ENCODE measurements around the gene PDZD7.

The PDZD7 gene

DNA sequence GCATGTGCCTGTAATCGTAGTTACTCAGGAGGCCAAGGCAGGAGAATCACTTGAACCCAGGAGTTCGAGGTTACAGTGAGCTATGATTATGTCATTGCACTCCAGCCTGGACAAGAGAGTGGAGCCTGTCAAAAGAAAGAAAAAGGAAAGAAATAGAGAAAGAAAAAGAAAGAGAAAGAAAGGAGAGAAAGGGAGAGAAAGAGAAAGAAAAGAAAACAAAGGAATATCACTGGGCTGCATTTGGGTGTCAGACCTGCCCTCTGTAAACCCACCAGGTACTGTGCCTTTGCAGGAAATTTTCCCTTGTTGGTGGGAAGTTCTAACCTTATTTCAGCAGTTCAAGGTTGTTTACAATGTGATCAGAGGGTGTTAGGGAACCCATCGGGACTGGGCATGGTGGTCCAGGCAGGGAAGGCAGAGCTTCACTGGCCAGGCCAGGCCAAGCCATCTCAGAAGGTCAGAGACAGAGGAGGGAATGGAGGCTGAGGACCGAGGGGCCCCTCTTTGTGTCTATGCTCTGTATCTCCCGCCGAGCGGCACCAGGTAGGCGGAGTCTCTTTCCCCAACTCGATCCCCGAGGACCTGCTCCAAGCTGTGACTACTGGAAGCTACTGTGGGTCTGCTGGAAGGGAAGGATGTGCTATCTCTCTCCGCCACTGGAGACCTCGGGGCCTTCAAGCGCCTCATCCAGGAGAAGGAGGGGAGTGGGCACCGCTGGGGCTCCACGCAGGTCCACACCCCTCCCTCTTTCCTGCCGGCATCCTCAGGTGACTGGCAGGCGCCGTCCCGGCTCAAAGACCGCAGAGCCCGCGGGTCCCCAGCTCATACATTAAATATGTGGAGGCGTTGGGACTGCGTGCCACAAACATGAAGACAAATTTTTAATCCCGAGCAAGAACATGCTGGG, 15.7 kb upstream of the PDZD7 start:
- no peak overlapping the region for H3K9ac ChIP-seq (ENCODE audit: low read depth, low read length)
- peaks cover 14% of the 10 kb centered on the region for H3K4me1 ChIP-seq (ENCODE audit: control insufficient read depth, insufficient read depth, low read length)
- no peaks in the 10 kb centered on the region for H3K36me3 ChIP-seq (ENCODE audit: control insufficient read depth, insufficient read depth, low read length)
- no peaks in the 10 kb centered on the region for H3K9me3 ChIP-seq (ENCODE audit: control insufficient read depth, insufficient read depth, low read length)
- H3K4me3 ChIP-seq (ENCODE audit: low read depth, low read length), result peak overlapping the region; percentile 48
- peaks cover 83% of the 10 kb centered on the region for H3K27me3 ChIP-seq (ENCODE audit: control insufficient read depth, insufficient read depth, low read length)

GRCh38 chr10:101044117-101044516, 13.2 kb upstream of the PDZD7 start:
- Histone ChIP-seq H3K4me3 (ENCODE audit: low read depth, low read length) (no peak overlapping the region), H3K36me3 (ENCODE audit: control insufficient read depth, insufficient read depth, low read length) (no peaks in the 10 kb centered on the region), H3K27me3 (ENCODE audit: control insufficient read depth, insufficient read depth, low read length) (peaks cover 69% of the 10 kb centered on the region), H3K9ac (ENCODE audit: low read depth, low read length) (no peak overlapping the region), H3K9me3 (ENCODE audit: control insufficient read depth, insufficient read depth, low read length) (no peaks in the 10 kb centered on the region), H3K4me1 (ENCODE audit: control insufficient read depth, insufficient read depth, low read length) (peaks cover 9% of the 10 kb centered on the region)

DNA sequence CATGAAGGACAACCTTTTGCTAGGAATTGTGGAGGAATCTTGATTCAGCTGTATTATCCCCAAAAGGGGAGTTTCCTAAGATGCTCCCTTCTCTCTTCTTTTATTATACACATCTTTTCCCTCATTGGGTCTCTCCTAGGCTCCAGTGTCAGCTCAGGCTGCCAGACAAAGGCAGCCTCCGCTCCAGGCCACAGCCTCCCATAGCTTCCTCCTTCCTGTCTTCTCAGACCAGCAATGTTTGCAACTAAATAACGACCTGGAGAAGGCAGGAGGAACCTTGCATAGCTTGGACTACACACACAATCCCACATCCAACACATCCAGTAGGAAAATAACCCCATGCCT, 12.4 kb upstream of the PDZD7 start:
- H3K9me3 ChIP-seq (ENCODE audit: control insufficient read depth, insufficient read depth, low read length), result no peaks in the 10 kb centered on the region
- no peak overlapping the region for H3K9ac ChIP-seq (ENCODE audit: low read depth, low read length)
- H3K4me1 ChIP-seq (ENCODE audit: control insufficient read depth, insufficient read depth, low read length), result peaks cover 9% of the 10 kb centered on the region
- no peaks in the 10 kb centered on the region for H3K36me3 ChIP-seq (ENCODE audit: control insufficient read depth, insufficient read depth, low read length)
- H3K4me3 ChIP-seq (ENCODE audit: low read depth, low read length), result peak overlapping the region; percentile 79
- peaks cover 62% of the 10 kb centered on the region for H3K27me3 ChIP-seq (ENCODE audit: control insufficient read depth, insufficient read depth, low read length)

GRCh38 chr10:101042667-101043362, 11.9 kb upstream of the PDZD7 start:
- H3K9me3 ChIP-seq (ENCODE audit: control insufficient read depth, insufficient read depth, low read length), result no peaks in the 10 kb centered on the region
- H3K9ac ChIP-seq (ENCODE audit: low read depth, low read length), result peak overlapping the region; percentile 42
- H3K27me3 ChIP-seq (ENCODE audit: control insufficient read depth, insufficient read depth, low read length), result peaks cover 57% of the 10 kb centered on the region
- H3K36me3 ChIP-seq (ENCODE audit: control insufficient read depth, insufficient read depth, low read length), result no peaks in the 10 kb centered on the region
- H3K4me1 ChIP-seq (ENCODE audit: control insufficient read depth, insufficient read depth, low read length), result peaks cover 9% of the 10 kb centered on the region
- H3K4me3 ChIP-seq (ENCODE audit: low read depth, low read length), result peak overlapping the region; percentile 79

- H3K9ac ChIP-seq (ENCODE audit: low read depth, low read length), result no peak overlapping the region
- H3K36me3 ChIP-seq (ENCODE audit: control insufficient read depth, insufficient read depth, low read length), result no peaks in the 10 kb centered on the region
- peaks cover 50% of the 10 kb centered on the region for H3K27me3 ChIP-seq (ENCODE audit: control insufficient read depth, insufficient read depth, low read length)
- H3K9me3 ChIP-seq (ENCODE audit: control insufficient read depth, insufficient read depth, low read length), result no peaks in the 10 kb centered on the region
- peaks cover 9% of the 10 kb centered on the region for H3K4me1 ChIP-seq (ENCODE audit: control insufficient read depth, insufficient read depth, low read length)
- peak overlapping the region; percentile 22 for H3K4me3 ChIP-seq (ENCODE audit: low read depth, low read length)
These were observed 11.2 kb upstream of the PDZD7 start for GRCh38 chr10:101042118-101042517.

DNA sequence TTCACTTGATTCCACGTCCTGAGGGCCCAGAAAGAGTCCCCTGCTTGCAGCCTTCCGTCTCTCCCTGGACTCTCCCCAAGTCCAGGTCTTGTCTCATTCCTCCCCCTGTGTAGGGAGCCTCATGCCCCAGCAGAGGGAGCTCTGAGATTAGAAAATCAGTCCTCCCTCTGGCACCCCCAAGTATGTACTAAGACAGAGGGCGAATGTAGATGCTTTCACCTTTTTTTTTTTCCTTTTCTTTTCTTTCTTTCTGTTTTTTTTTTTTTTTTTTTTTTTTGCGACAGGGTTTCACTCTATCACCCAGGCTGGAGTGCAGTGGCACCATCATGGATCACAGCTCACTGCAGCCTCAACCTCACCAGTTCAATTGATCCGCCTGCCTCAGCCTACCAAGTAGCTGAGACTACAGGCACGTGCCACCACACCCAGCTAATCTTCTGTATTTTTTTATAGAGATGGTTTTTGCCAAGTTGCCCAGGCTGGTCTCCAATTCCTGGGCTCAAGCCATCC, 10.4 kb upstream of the PDZD7 start:
- H3K27me3 ChIP-seq (ENCODE audit: control insufficient read depth, insufficient read depth, low read length), result peaks cover 42% of the 10 kb centered on the region
- no peaks in the 10 kb centered on the region for H3K36me3 ChIP-seq (ENCODE audit: control insufficient read depth, insufficient read depth, low read length)
- no peak overlapping the region for H3K4me3 ChIP-seq (ENCODE audit: low read depth, low read length)
- H3K9me3 ChIP-seq (ENCODE audit: control insufficient read depth, insufficient read depth, low read length), result no peaks in the 10 kb centered on the region
- H3K4me1 ChIP-seq (ENCODE audit: control insufficient read depth, insufficient read depth, low read length), result peaks cover 7% of the 10 kb centered on the region
- H3K9ac ChIP-seq (ENCODE audit: low read depth, low read length), result no peak overlapping the region

DNA sequence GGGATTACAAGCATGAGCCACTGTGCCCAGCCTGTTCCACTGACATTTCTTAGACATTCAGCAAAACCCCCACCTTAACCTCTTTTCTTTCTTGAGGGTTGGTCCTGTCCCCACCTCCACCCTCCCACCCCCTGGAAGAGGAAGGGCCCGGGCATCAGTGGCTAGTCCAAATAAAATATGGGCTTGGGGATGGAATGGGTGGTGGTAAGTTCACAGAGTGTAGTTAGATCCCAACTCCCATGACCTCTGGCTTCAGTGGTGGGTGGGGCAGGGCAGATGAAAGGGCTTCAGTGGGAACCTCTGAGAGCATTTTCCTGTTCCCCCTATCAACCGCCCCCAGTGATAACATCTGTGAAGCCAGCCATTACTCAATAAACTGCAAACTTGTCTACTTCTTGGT, 9.9 kb upstream of the PDZD7 start:
- H3K4me1 ChIP-seq (ENCODE audit: control insufficient read depth, insufficient read depth, low read length), result peaks cover 7% of the 10 kb centered on the region
- no peak overlapping the region for H3K9ac ChIP-seq (ENCODE audit: low read depth, low read length)
- no peaks in the 10 kb centered on the region for H3K9me3 ChIP-seq (ENCODE audit: control insufficient read depth, insufficient read depth, low read length)
- H3K27me3 ChIP-seq (ENCODE audit: control insufficient read depth, insufficient read depth, low read length), result peaks cover 39% of the 10 kb centered on the region
- no peak overlapping the region for H3K4me3 ChIP-seq (ENCODE audit: low read depth, low read length)
- no peaks in the 10 kb centered on the region for H3K36me3 ChIP-seq (ENCODE audit: control insufficient read depth, insufficient read depth, low read length)

GRCh38 chr10:101040061-101040460, 9.1 kb upstream of the PDZD7 start:
- H3K4me1 ChIP-seq (ENCODE audit: control insufficient read depth, insufficient read depth, low read length), result peaks cover 7% of the 10 kb centered on the region
- peaks cover 37% of the 10 kb centered on the region for H3K27me3 ChIP-seq (ENCODE audit: control insufficient read depth, insufficient read depth, low read length)
- no peaks in the 10 kb centered on the region for H3K36me3 ChIP-seq (ENCODE audit: control insufficient read depth, insufficient read depth, low read length)
- H3K4me3 ChIP-seq (ENCODE audit: low read depth, low read length), result no peak overlapping the region
- no peaks in the 10 kb centered on the region for H3K9me3 ChIP-seq (ENCODE audit: control insufficient read depth, insufficient read depth, low read length)
- no peak overlapping the region for H3K9ac ChIP-seq (ENCODE audit: low read depth, low read length)

- Histone ChIP-seq H3K9me3 (ENCODE audit: control insufficient read depth, insufficient read depth, low read length) (no peaks in the 10 kb centered on the region), H3K27me3 (ENCODE audit: control insufficient read depth, insufficient read depth, low read length) (peaks cover 29% of the 10 kb centered on the region), H3K4me1 (ENCODE audit: control insufficient read depth, insufficient read depth, low read length) (peaks cover 5% of the 10 kb centered on the region), H3K9ac (ENCODE audit: low read depth, low read length) (no peak overlapping the region), H3K36me3 (ENCODE audit: control insufficient read depth, insufficient read depth, low read length) (no peaks in the 10 kb centered on the region), H3K4me3 (ENCODE audit: low read depth, low read length) (no peak overlapping the region)
These were observed 7.6 kb upstream of the PDZD7 start for GRCh38 chr10:101038484-101038883.

- no peak overlapping the region for H3K9ac ChIP-seq (ENCODE audit: low read depth, low read length)
- no peaks in the 10 kb centered on the region for H3K9me3 ChIP-seq (ENCODE audit: control insufficient read depth, insufficient read depth, low read length)
- H3K27me3 ChIP-seq (ENCODE audit: control insufficient read depth, insufficient read depth, low read length), result peaks cover 41% of the 10 kb centered on the region
- peaks cover 6% of the 10 kb centered on the region for H3K4me1 ChIP-seq (ENCODE audit: control insufficient read depth, insufficient read depth, low read length)
- H3K4me3 ChIP-seq (ENCODE audit: low read depth, low read length), result no peak overlapping the region
- H3K36me3 ChIP-seq (ENCODE audit: control insufficient read depth, insufficient read depth, low read length), result no peaks in the 10 kb centered on the region
These were observed 5.8 kb upstream of the PDZD7 start for GRCh38 chr10:101036726-101037125.

- Histone ChIP-seq H3K27me3 (ENCODE audit: control insufficient read depth, insufficient read depth, low read length) (peaks cover 47% of the 10 kb centered on the region), H3K9ac (ENCODE audit: low read depth, low read length) (no peak overlapping the region), H3K4me3 (ENCODE audit: low read depth, low read length) (no peak overlapping the region), H3K36me3 (ENCODE audit: control insufficient read depth, insufficient read depth, low read length) (no peaks in the 10 kb centered on the region), H3K4me1 (ENCODE audit: control insufficient read depth, insufficient read depth, low read length) (peaks cover 6% of the 10 kb centered on the region), H3K9me3 (ENCODE audit: control insufficient read depth, insufficient read depth, low read length) (no peaks in the 10 kb centered on the region)
These were observed 5.2 kb upstream of the PDZD7 start for GRCh38 chr10:101035916-101036702.

All from iPS-15b (cell line).